MM.1S (cell line): ENCODE measurements around the gene MARCHF7.

Source experiments
- DNase-seq: peaks from one replicate; pipeline ENCODE4 v3.0.0-alpha.2; 2015
- H2AFZ ChIP-seq: fragments of 300-600 bp; sonication (generic); 2 replicates; pipeline ENCODE4 v1.6.0; 2016; ENCODE audit warnings: antibody characterized with exemption, low read length
- H3F3A ChIP-seq: fragments of 300-600 bp; sonication (generic); 2 replicates; pipeline ENCODE4 v1.6.1; 2016; ENCODE audit warnings: mild to moderate bottlenecking, antibody characterized with exemption, low read length, moderate library complexity, mixed read lengths; ENCODE audit not compliant: insufficient read depth
- H3K27ac ChIP-seq: fragments of 300-600 bp; sonication (generic); 2 replicates; pipeline ENCODE4 v1.5.1; 2016; ENCODE audit warnings: mild to moderate bottlenecking, low read length
- H3K27me3 ChIP-seq: fragments of 300-600 bp; sonication (generic); replicated peaks from 2 replicates; pipeline ENCODE4 v1.6.0; 2016; ENCODE audit warnings: low read length; ENCODE audit not compliant: insufficient read depth
- H3K36me3 ChIP-seq: fragments of 300-600 bp; sonication (generic); replicated peaks from 2 replicates; pipeline ENCODE4 v1.6.1; 2016; ENCODE audit warnings: mild to moderate bottlenecking, low read length, mixed read lengths; ENCODE audit not compliant: insufficient read depth
- H3K4me1 ChIP-seq: fragments of 300-600 bp; sonication (generic); 2 replicates; pipeline ENCODE4 v1.6.1; 2016; ENCODE audit warnings: low read length, mixed read lengths
- H3K4me2 ChIP-seq: fragments of 300-600 bp; sonication (generic); 2 replicates; pipeline ENCODE4 v1.6.0; 2016; ENCODE audit warnings: low read depth, low read length
- H3K4me3 ChIP-seq: fragments of 300-600 bp; sonication (generic); 2 replicates; pipeline ENCODE4 v1.5.1; 2016; ENCODE audit warnings: low read length, mixed read lengths
- H3K79me2 ChIP-seq: fragments of 300-600 bp; sonication (generic); 2 replicates; pipeline ENCODE4 v1.6.1; 2016; ENCODE audit warnings: mixed run types, low read length, mixed read lengths
- H3K9ac ChIP-seq: fragments of 300-600 bp; sonication (generic); 2 replicates; pipeline ENCODE4 v1.6.1; 2016; ENCODE audit warnings: low read length, mixed read lengths
- H3K9me2 ChIP-seq: fragments of 300-600 bp; sonication (generic); replicated peaks from 2 replicates; pipeline ENCODE4 v1.6.1; 2016; ENCODE audit warnings: mild to moderate bottlenecking, low read length, mixed read lengths; ENCODE audit not compliant: insufficient read depth
- H3K9me3 ChIP-seq: fragments of 300-600 bp; sonication (generic); replicated peaks from 2 replicates; pipeline ENCODE4 v1.6.1; 2016; ENCODE audit warnings: mild to moderate bottlenecking, low read length, mixed read lengths; ENCODE audit not compliant: insufficient read depth
- H4K20me1 ChIP-seq: fragments of 300-600 bp; sonication (generic); 2 replicates; pipeline ENCODE4 v1.6.1; 2016; ENCODE audit warnings: mild to moderate bottlenecking, low read length, moderate library complexity, mixed read lengths; ENCODE audit not compliant: insufficient read depth
- EZH2 ChIP-seq: fragments of 300-600 bp; sonication (generic); optimal IDR thresholded peaks from 2 replicates; pipeline ENCODE3; 2017; ENCODE audit warnings: low read depth, mild to moderate bottlenecking, antibody characterized with exemption, low read length, mixed read lengths
- EZH2phosphoT487 ChIP-seq: fragments of 300-600 bp; sonication (generic); IDR thresholded peaks from 2 replicates; pipeline ENCODE4 v1.6.1; 2018; ENCODE audit warnings: antibody characterized with exemption, low read length
- TF ChIP-seq, protein P1 (sequence below): fragments of 300-600 bp; sonication (generic); IDR thresholded peaks from 2 replicates; pipeline ENCODE4 v1.5.1; 2016; ENCODE audit warnings: antibody characterized with exemption, low read length, mixed read lengths

MARCHF7 gene

DNA sequence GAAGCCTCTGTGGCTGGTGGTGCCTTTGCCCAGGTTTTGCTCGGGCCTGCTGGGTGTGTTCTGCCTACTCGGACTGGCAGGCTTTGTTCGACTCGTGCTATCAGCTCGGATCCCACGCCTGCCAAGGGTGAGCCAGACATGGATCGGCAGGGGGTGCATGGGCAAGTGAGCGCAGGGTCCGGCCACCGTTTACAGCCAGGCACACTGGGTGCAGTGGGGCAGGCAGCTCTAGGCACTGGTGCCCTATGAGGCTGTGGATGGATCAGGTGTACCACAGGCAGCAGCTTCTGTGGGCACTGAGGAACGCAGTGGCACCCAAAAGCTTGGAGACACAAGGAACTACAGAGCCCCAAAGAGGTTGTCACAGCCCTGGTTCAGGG lies 25.6 kb downstream of the MARCHF7 start:
- H3K4me3 ChIP-seq: no peak overlapping the region
- H3K4me2 ChIP-seq: no peak overlapping the region
- no peaks in the 10 kb centered on the region for H3K27me3 ChIP-seq
- DNase-seq: no peak
- H2AFZ ChIP-seq: no peak overlapping the region
- H4K20me1 ChIP-seq: peaks cover 10% of the 10 kb centered on the region; the same call in 1 of the 2 replicates
- H3K27ac ChIP-seq: no peak overlapping the region
- H3K9me3 ChIP-seq: no peaks in the 10 kb centered on the region
- peaks cover 96% of the 10 kb centered on the region for H3K79me2 ChIP-seq
- TF ChIP-seq, protein P1, sequence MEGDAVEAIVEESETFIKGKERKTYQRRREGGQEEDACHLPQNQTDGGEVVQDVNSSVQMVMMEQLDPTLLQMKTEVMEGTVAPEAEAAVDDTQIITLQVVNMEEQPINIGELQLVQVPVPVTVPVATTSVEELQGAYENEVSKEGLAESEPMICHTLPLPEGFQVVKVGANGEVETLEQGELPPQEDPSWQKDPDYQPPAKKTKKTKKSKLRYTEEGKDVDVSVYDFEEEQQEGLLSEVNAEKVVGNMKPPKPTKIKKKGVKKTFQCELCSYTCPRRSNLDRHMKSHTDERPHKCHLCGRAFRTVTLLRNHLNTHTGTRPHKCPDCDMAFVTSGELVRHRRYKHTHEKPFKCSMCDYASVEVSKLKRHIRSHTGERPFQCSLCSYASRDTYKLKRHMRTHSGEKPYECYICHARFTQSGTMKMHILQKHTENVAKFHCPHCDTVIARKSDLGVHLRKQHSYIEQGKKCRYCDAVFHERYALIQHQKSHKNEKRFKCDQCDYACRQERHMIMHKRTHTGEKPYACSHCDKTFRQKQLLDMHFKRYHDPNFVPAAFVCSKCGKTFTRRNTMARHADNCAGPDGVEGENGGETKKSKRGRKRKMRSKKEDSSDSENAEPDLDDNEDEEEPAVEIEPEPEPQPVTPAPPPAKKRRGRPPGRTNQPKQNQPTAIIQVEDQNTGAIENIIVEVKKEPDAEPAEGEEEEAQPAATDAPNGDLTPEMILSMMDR: no peak
- TF ChIP-seq EZH2phosphoT487: no peak
- TF ChIP-seq EZH2: no peak
- peaks cover 21% of the 10 kb centered on the region; the same call in 1 of the 2 replicates for H3K36me3 ChIP-seq
- no peak overlapping the region for H3K9ac ChIP-seq
- no peaks in the 10 kb centered on the region for H3F3A ChIP-seq
- H3K4me1 ChIP-seq: no peaks in the 10 kb centered on the region
- no peaks in the 10 kb centered on the region for H3K9me2 ChIP-seq

DNA sequence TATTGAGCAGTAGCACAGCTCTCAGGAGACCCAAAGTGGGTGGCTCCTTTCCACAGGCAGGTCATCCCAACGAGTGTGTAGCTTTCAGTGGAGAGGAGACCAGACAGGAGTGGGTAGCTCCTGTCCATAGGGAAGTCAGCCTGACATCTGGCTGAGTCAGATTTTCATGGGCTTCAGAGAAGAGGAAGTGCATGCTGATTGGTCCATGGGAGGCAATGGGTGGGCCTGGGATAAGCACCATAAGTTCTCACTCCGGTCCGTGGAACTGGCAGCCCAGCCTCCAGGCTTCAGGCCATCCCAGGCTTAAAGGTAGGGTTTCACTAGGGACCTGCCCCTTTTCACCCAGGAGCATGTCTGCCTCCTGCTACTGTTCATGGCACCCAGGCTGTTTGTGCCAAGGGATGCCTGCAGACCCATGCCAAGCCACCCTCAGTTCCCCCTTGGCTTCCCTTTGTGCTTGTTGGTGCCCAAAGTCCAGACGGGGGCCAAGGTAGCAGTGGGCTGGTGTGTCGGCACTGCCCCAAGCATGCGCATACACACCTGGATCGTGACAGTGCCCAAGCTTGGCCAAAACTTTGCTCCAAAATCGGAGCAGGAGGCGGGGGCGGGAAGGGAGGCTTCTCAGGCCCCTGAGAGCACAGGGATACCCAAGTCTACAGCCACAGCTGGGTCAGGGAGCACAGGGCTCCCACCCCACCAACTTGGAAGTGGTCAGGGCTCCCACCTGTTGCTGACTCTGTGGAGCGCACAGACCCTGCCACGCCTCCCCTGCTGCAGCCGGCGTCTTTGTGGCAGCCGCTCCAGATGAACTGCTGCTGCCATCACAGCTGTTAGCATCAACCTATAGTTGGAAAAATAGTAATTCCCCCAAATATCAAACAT lies 26.4 kb downstream of the MARCHF7 start:
- no peak overlapping the region for H2AFZ ChIP-seq
- H3K36me3 ChIP-seq: peaks cover 21% of the 10 kb centered on the region; the same call in 1 of the 2 replicates
- no peaks in the 10 kb centered on the region for H3K27me3 ChIP-seq
- TF ChIP-seq EZH2 (no peak), EZH2phosphoT487 (no peak)
- TF ChIP-seq, protein P1: no peak
- no peaks in the 10 kb centered on the region for H3K4me1 ChIP-seq
- no peak overlapping the region for H3K4me3 ChIP-seq
- H3K4me2 ChIP-seq: no peak overlapping the region
- no peaks in the 10 kb centered on the region for H3F3A ChIP-seq
- DNase-seq: no peak
- H3K79me2 ChIP-seq: peaks cover 96% of the 10 kb centered on the region
- H4K20me1 ChIP-seq: peaks cover 10% of the 10 kb centered on the region; the same call in 1 of the 2 replicates
- H3K9me3 ChIP-seq: no peaks in the 10 kb centered on the region
- no peaks in the 10 kb centered on the region for H3K9me2 ChIP-seq
- H3K27ac ChIP-seq: no peak overlapping the region
- no peak overlapping the region for H3K9ac ChIP-seq

DNA sequence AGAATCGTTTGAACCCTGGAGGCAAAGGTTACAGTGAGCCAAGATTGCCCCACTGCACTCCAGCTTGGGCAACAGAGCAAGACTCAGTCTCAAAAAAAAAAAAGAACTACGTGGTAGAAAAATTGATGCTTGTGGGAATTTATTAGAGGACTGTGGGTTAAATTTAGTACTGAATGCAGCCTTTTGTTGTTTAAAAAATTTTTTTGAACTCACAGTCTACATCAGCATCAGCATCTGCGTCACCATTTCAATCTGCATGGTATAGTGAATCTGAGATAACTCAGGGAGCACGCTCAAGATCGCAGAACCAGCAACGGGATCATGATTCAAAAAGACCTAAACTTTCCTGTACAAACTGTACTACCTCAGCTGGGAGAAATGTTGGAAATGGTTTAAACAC lies 30.5 kb downstream of the MARCHF7 start:
- H3K36me3 ChIP-seq: peaks cover 10% of the 10 kb centered on the region

More for the DNA sequence above, 30.5 kb downstream of the MARCHF7 start:
- Histone ChIP-seq H4K20me1 (no peaks in the 10 kb centered on the region; the same call in 1 of the 2 replicates), H3K9ac (no peak overlapping the region), H3F3A (no peaks in the 10 kb centered on the region), H3K27ac (no peak overlapping the region), H3K9me3 (no peaks in the 10 kb centered on the region), H3K4me2 (no peak overlapping the region), H3K27me3 (no peaks in the 10 kb centered on the region), H3K4me3 (no peak overlapping the region), H3K9me2 (no peaks in the 10 kb centered on the region), H3K79me2 (peaks cover 69% of the 10 kb centered on the region), H2AFZ (no peak overlapping the region), H3K4me1 (no peaks in the 10 kb centered on the region)
- TF ChIP-seq, protein P1: no peak
- TF ChIP-seq EZH2: no peak
- no peak for TF ChIP-seq EZH2phosphoT487
- DNase-seq: no peak
